ENCODE results near the gene CCDC78.

DNA sequence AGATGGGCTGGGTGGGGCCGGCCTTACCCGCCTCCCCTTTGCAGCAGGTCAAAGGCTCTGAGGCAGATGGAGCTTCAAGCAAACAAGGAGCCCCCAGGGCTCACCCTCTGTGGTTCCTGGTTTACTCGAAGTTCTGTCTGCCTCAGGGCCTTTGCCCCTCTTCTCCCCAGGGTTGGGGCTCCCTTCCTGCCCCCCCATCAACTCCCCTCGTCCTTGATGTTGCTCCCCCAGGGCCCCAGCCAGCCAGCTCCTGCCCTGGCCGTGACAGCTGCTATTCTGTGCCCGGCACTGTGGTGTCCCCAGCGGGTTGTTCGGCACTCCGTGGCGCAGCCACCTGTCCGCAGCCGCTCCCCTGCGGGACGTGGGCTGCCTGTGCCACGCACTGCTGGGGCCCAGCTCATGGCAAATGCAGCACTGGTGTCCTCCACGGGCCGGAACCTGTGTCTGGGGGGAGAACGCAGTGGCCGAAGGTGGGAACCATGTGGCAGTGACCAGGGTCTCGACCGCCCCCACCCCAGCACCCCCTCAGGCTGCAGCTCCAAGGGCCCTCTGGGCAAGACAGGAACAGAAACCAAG, 15.7 kb downstream of the CCDC78 start:
- TF ChIP-seq POLR2A (IDR thresholded peaks at IDR 0.05; ENCODE audit: low read length): no peak
- no peak for TF ChIP-seq GATA1 (IDR thresholded peaks at IDR 0.05; ENCODE audit: low read depth, low read length)
